Endothelial cell of umbilical vein (primary cell): ENCODE results near the gene NELFB. TPM values are rescaled to one million over a fixed set of nuclear protein-coding genes. Genes with fewer than 3 reads are reported as not detected.
A peak's percentile ranks its signal among the peaks of the same experiment; 100 is the strongest.
"Not testable (repeated sequence)": the region's sequence is repeated elsewhere in the genome, so short reads cannot be mapped to it uniquely, and the experiment has no call there.

Experiments
- BruUV-seq: library from RNA; stranded (reverse); fragments of 400-500 nt; replicated peaks from 2 replicates; lab custom pipeline; 2021; lab: Mats Ljungman, UMichigan
- CTCF ChIA-PET: fragments of 300-600, 350-600 bp; sonication (Branson Sonifier 250); formaldehyde crosslinking; loops from one replicate; lab custom pipeline; 2021; ENCODE audit warnings: antibody characterized with exemption, inconsistent platforms; lab: Charles Lee
- POLR2A ChIA-PET: fragments of 300-600, 350-600 bp; sonication (Branson Sonifier 250); formaldehyde crosslinking; loops from one replicate; lab custom pipeline; 2021; ENCODE audit warnings: antibody characterized with exemption, inconsistent platforms; lab: Charles Lee
- DNase-seq: peaks from one replicate; pipeline ENCODE4 v3.0.0-alpha.2; 2011; ENCODE audit warnings: low read depth, low spot score
- FAIRE-seq: peaks from 2 replicates; lab custom pipeline; 2011; peaks lifted over from hg19 to GRCh38; lab: Jason Lieb, UNC
- H2AFZ ChIP-seq: 2 replicates; pipeline ENCODE4 v1.6.0; 2012; ENCODE audit warnings: low read depth, low read length, control low read depth, inconsistent platforms
- H3K27ac ChIP-seq: 2 replicates; pipeline ENCODE4 v1.5.1; 2011; ENCODE audit warnings: low read depth, mild to moderate bottlenecking, control low read depth, low read length, moderate library complexity; ENCODE audit not compliant: insufficient read depth
- H3K27me3 ChIP-seq, 2 experiments: 2 replicates each; pipeline versions ENCODE4 v1.6.0 to v1.6.1; 2011; ENCODE audit warnings: low read length in 2 of 2, mixed read lengths in 1 of 2; ENCODE audit not compliant: control insufficient read depth in 2 of 2, insufficient read depth in 2 of 2
- H3K36me3 ChIP-seq, 2 experiments: 2 replicates in 1 of 2; 3 replicates in 1 of 2; pipeline ENCODE4 v1.5.1; 2011; ENCODE audit warnings: low read length in 2 of 2, mild to moderate bottlenecking in 1 of 2, moderate library complexity in 1 of 2; ENCODE audit not compliant: control insufficient read depth in 2 of 2, insufficient read depth in 2 of 2; ENCODE audit errors: extremely low read depth in 1 of 2
- H3K4me1 ChIP-seq: 3 replicates; pipeline ENCODE4 v1.5.1; 2011; ENCODE audit warnings: mild to moderate bottlenecking, low read length; ENCODE audit not compliant: control insufficient read depth, insufficient read depth; ENCODE audit errors: extremely low read depth
- H3K4me2 ChIP-seq: 2 replicates; pipeline ENCODE4 v1.6.1; 2011; ENCODE audit warnings: low read length, control low read depth, mixed read lengths; ENCODE audit not compliant: insufficient read depth
- H3K4me3 ChIP-seq, 3 experiments: fragments of 200-600 bp in 1 of 3; sonication (generic), shearing (Covaris generic) in 1 of 3; replicated peaks in 1 of 3; 2 replicates each; pipeline ENCODE4 v1.5.1; 2011 to 2016; ENCODE audit warnings: control low read depth in 3 of 3, low read length in 3 of 3, mild to moderate bottlenecking in 2 of 3, inconsistent platforms in 1 of 3, low read depth in 1 of 3, moderate library complexity in 1 of 3; ENCODE audit not compliant: insufficient read depth in 1 of 3
- H3K79me2 ChIP-seq: 2 replicates; pipeline ENCODE4 v1.6.0; 2012; ENCODE audit warnings: low read length, inconsistent platforms; ENCODE audit not compliant: control insufficient read depth, insufficient read depth
- H3K9ac ChIP-seq: replicated peaks from 2 replicates; pipeline ENCODE3; 2011; ENCODE audit warnings: low read length, control low read depth; ENCODE audit not compliant: insufficient read depth; ENCODE audit errors: extremely low read depth
- H3K9me1 ChIP-seq: replicated peaks from 3 replicates; pipeline ENCODE4 v1.6.0; 2011; ENCODE audit warnings: mild to moderate bottlenecking, low read length; ENCODE audit not compliant: control insufficient read depth, insufficient read depth; ENCODE audit errors: extremely low read depth
- H3K9me3 ChIP-seq: replicated peaks from 2 replicates; pipeline ENCODE4 v1.5.1; 2012; ENCODE audit warnings: low read length, inconsistent platforms; ENCODE audit not compliant: control insufficient read depth, insufficient read depth
- H4K20me1 ChIP-seq: replicated peaks from 2 replicates; pipeline ENCODE3; 2011; ENCODE audit warnings: mild to moderate bottlenecking, low read length; ENCODE audit not compliant: control insufficient read depth, insufficient read depth; ENCODE audit errors: extremely low read depth
- CTCF ChIP-seq, 2 donors: IDR thresholded peaks; 1 replicate in 1 of 2; 2 replicates in 1 of 2; pipeline ENCODE4 v1.5.1; 2011; ENCODE audit warnings: low read length in 2 of 2, mild to moderate bottlenecking in 2 of 2, moderate library complexity in 2 of 2, control low read depth in 1 of 2, inconsistent platforms in 1 of 2, low read depth in 1 of 2; ENCODE audit not compliant: insufficient read depth in 1 of 2; ENCODE audit errors: extremely low read depth in 1 of 2
- EZH2 ChIP-seq: IDR thresholded peaks from 2 replicates; pipeline ENCODE4 v1.6.1; 2012; ENCODE audit warnings: borderline replicate concordance, low read depth, mild to moderate bottlenecking, moderate library complexity, low read length, inconsistent platforms; ENCODE audit not compliant: severe bottlenecking
- GATA2 ChIP-seq: IDR thresholded peaks from 2 replicates; pipeline ENCODE4 v1.7.0; 2011; ENCODE audit warnings: low read depth, mild to moderate bottlenecking, moderate library complexity, mixed read lengths, low read length; ENCODE audit not compliant: insufficient read length, insufficient read depth
- JUN ChIP-seq: IDR thresholded peaks from 2 replicates; pipeline ENCODE4 v1.6.1; 2011; ENCODE audit warnings: borderline replicate concordance, low read depth; ENCODE audit not compliant: insufficient read length, insufficient read depth
- MYC ChIP-seq: IDR thresholded peaks from one replicate; pipeline ENCODE4 v1.6.1; 2011; ENCODE audit warnings: mild to moderate bottlenecking, low read depth, low read length
- POLR2AphosphoS5 ChIP-seq: IDR thresholded peaks from 2 replicates; pipeline ENCODE4 v1.6.1; 2012; ENCODE audit warnings: low read depth, mild to moderate bottlenecking, control low read depth, low read length, moderate library complexity; ENCODE audit not compliant: insufficient read depth
- dilution Hi-C: fragments of 300-500 bp; cut with MboI; formaldehyde crosslinking; loops from one replicate; pipeline ENCODE4 v1.15.0; 2019; ENCODE audit warnings: low sequenced_read_pairs; ENCODE audit not compliant: extremely low pct_ligation_motif_present
- intact Hi-C: fragments of 100-400 bp; cut with micrococcal nuclease; formaldehyde crosslinking; loops from one replicate; pipeline ENCODE4 v1.10.0; 2022
- polyA plus RNA-seq, 4 experiments: library from polyadenylated mRNA; depleted of rRNA in 3 of 4; stranded (reverse) in 3 of 4; unstranded in 1 of 4; fragments of >200 nt; gene quantifications; 2 replicates each; pipeline versions ENCODE4 v1.2.1 to v1.2.3, GENCODE V29; 2011 to 2012; ENCODE audit warnings: missing spikeins in 1 of 4
- total RNA-seq: library from RNA; stranded (reverse); gene quantifications from 2 replicates; pipeline ENCODE4 v1.2.3, GENCODE V29; 2021

NELFB gene
- total and polyA plus RNA-seq, 2 donors (not counting 3 experiments of a cell fraction or from before 2014, with no cell fraction given) = 62.3 to 76.1 TPM

DNA sequence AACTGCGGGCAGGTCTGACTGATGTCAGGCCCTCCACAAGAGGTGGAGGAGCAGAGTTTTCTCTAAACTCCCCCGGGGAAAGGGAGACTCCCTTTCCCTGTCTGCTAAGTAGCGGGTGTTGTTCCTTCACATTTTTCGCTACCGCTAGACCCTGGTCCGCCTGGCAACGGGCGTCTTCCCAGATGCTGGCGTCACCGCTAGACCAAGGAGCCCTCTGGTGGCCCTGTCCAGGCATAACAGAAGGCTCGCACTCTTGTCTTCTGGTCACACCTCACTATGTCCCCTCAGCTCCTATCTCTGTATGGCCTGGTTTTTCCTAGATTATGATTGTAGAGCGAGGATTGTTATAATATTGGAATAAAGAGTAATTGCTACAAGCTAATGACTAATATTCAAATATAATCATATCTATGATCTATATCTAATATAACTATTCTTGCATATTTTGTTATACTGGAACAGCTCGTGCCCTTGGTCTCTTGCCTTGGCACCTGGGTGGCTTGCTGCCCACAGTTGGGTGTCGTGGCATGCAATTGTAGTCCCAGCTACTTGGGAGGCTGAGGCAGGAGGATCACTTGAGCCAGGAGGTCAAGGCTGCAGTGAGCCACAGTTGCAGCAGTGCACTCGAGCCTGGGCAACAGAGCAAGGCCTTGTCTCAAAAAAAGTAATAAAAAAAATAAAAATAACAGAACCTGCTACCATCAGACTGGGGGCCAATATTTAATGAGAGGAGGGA, 7.2 kb downstream of the NELFB start:
- H3K4me3 ChIP-seq, H2AFZ ChIP-seq, H3K27ac ChIP-seq, H3K4me2 ChIP-seq, FAIRE-seq, H4K20me1 ChIP-seq, H3K79me2 ChIP-seq, H3K4me1 ChIP-seq, H3K9me1 ChIP-seq, H3K27me3 ChIP-seq, H3K9me3 ChIP-seq, BruUV-seq, H3K9ac ChIP-seq, POLR2A ChIA-PET, dilution Hi-C loops: not testable (repeated sequence)
- intact Hi-C loops = loop anchor here (1.0 kb wide), 1 partner anchor 26 kb away; no protein-coding TSS in a partner anchor
- DNase-seq = peak; percentile 29
- peak; percentile 27 to 30 for TF ChIP-seq CTCF (IDR thresholded peaks at IDR 0.05; ENCODE audit: extremely low read depth in 1 of 2, insufficient read depth in 1 of 2, low read depth in 1 of 2, low read length in 2 of 2)
- CTCF ChIA-PET = interaction anchor here (1.2 to 3.1 kb wide), 5 partner anchors 15 to 139 kb away, joined by 3 to 23 read pairs (median 4); partner anchors contain the start of gene TOR4A
- peaks cover 2 to 25% of the 10 kb centered on the region in 2 experiments for H3K36me3 ChIP-seq

DNA sequence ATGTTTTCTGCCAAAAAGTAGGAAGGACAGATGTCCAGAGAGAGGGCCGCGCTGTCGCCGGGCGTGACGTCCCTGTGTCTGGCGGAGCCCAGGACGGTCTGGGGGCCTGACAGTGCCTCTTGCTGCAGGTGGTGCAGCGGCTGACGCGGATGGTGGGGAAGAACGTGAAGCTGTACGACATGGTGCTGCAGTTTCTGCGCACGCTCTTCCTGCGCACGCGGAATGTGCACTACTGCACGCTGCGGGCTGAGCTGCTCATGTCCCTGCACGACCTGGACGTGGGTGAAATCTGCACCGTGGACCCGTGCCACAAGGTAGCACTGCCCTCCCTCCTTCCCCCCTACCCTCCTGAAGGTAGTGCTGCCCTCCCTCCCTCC, 7.8 kb downstream of the NELFB start:
- no TSS peak for BruUV-seq
- dilution Hi-C loops = no loop called here
- no peak for FAIRE-seq

More for the DNA sequence above, 7.8 kb downstream of the NELFB start:
- H3K4me3 ChIP-seq = no peak overlapping the region
- CTCF ChIA-PET = interaction anchor here (1.8 to 3.1 kb wide), 3 partner anchors 14 to 140 kb away, joined by 4 to 23 read pairs (median 9); partner anchors contain the start of gene TOR4A
- no peaks in the 10 kb centered on the region for H3K9me1 ChIP-seq
- H3K27me3 ChIP-seq = no peaks in the 10 kb centered on the region
- DNase-seq = no peak
- no peaks in the 10 kb centered on the region for H4K20me1 ChIP-seq
- no peak overlapping the region for H3K4me2 ChIP-seq
- H3K79me2 ChIP-seq = no peaks in the 10 kb centered on the region
- no peak for TF ChIP-seq GATA2
- TF ChIP-seq JUN = no peak
- TF ChIP-seq POLR2AphosphoS5 = peak; percentile 27
- no peak for TF ChIP-seq EZH2
- TF ChIP-seq MYC = no peak
- intact Hi-C loops = loop anchor here (1.0 kb wide), 1 partner anchor 27 kb away; no protein-coding TSS in a partner anchor
- no peak overlapping the region for H2AFZ ChIP-seq
- no peak overlapping the region for H3K27ac ChIP-seq
- H3K36me3 ChIP-seq = peaks cover 2 to 25% of the 10 kb centered on the region in 2 experiments
- no peaks in the 10 kb centered on the region for H3K9me3 ChIP-seq
- POLR2A ChIA-PET = no interaction called here
- no peak overlapping the region for H3K9ac ChIP-seq
- peaks cover 3% of the 10 kb centered on the region for H3K4me1 ChIP-seq
